Activated CD4-positive, alpha-beta T cell treated with anti-CD3 and anti-CD28 coated beads, Interleukin-2, amount 10 ng/mL, durations not matched to agents 24 days and 14 days (primary cell): ENCODE measurements around the gene THSD4. TPM values are rescaled to one million over a fixed set of nuclear protein-coding genes. Genes with fewer than 3 reads are reported as not detected.
"Not testable (repeated sequence)": the region's sequence is repeated elsewhere in the genome, so short reads cannot be mapped to it uniquely, and the experiment has no call there.

ENCODE experiments used
- DNase-seq: peaks from one replicate; pipeline ENCODE4 v3.0.0; 2022
- H3K27ac Mint-ChIP-seq: one replicate; pipeline ENCODE4 v1.8.0; 2022; ENCODE audit warnings: mild to moderate bottlenecking, mixed read lengths
- H3K27me3 Mint-ChIP-seq: one replicate; pipeline ENCODE4 v1.8.0; 2022; ENCODE audit warnings: mixed read lengths
- H3K36me3 Mint-ChIP-seq: one replicate; pipeline ENCODE4 v1.8.0; 2022; ENCODE audit warnings: low read depth, mild to moderate bottlenecking, mixed read lengths
- H3K4me1 Mint-ChIP-seq: one replicate; pipeline ENCODE4 v1.8.0; 2021; ENCODE audit warnings: mixed read lengths
- H3K4me3 Mint-ChIP-seq: one replicate; pipeline ENCODE4 v1.8.0; 2022; ENCODE audit warnings: mild to moderate bottlenecking, moderate library complexity, mixed read lengths
- H3K9me3 Mint-ChIP-seq: one replicate; pipeline ENCODE4 v1.8.0; 2021; ENCODE audit warnings: mixed read lengths
- intact Hi-C: fragments of 100-400 bp; cut with micrococcal nuclease; formaldehyde crosslinking; loops from one replicate; pipeline ENCODE4 v1.15.1; 2023
- total RNA-seq: library from RNA; stranded (reverse); gene quantifications from 2 replicates; pipeline ENCODE4 v1.2.3, GENCODE V29; 2022

The THSD4 gene
- total RNA-seq, 1 donor from 2014 or later: not detected

- no peak overlapping the region for H3K4me3 Mint-ChIP-seq
- H3K4me1 Mint-ChIP-seq: no peaks in the 10 kb centered on the region
- H3K9me3 Mint-ChIP-seq: no peaks in the 10 kb centered on the region
- H3K27ac Mint-ChIP-seq: no peak overlapping the region
- DNase-seq: no peak
- no peaks in the 10 kb centered on the region for H3K27me3 Mint-ChIP-seq
- intact Hi-C loops: no loop called here
- H3K36me3 Mint-ChIP-seq: no peaks in the 10 kb centered on the region
Observed at GRCh38 chr15:71350622-71351378, 235.5 kb downstream of the THSD4 start.

- DNase-seq: no peak
- Mint-ChIP-seq H3K36me3 (no peaks in the 10 kb centered on the region), H3K27me3 (no peaks in the 10 kb centered on the region), H3K27ac (no peak overlapping the region), H3K9me3 (no peaks in the 10 kb centered on the region), H3K4me3 (no peak overlapping the region), H3K4me1 (no peaks in the 10 kb centered on the region)
- intact Hi-C loops: no loop called here
Observed at GRCh38 chr15:71352125-71352524, 236.9 kb downstream of the THSD4 start.

DNA sequence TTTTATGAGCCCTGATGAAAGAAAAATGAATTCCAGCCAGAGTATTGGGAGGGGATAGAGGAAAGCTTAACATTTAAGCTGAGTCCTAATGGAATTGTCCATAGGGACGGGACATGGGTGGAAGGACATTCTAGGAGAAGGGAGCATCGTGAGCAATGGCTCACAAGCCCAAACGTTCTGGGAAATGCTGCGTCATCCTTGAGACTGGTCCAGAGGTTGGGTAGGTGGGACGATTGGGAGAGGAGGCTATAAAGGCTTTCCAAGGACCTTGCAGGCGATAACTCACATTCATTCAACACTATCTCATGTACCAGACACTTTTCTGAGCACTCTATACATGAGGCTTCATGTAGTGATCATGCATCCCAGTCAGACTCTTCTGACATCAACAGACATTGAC is 237.5 kb downstream of the THSD4 start:
- DNase-seq: no peak
- Mint-ChIP-seq H3K27ac (no peak overlapping the region), H3K4me1 (no peaks in the 10 kb centered on the region), H3K36me3 (no peaks in the 10 kb centered on the region), H3K4me3 (no peak overlapping the region), H3K9me3 (no peaks in the 10 kb centered on the region), H3K27me3 (no peaks in the 10 kb centered on the region)
- intact Hi-C loops: no loop called here

GRCh38 chr15:71353171-71353570 is 237.9 kb downstream of the THSD4 start:
- no peak overlapping the region for H3K27ac Mint-ChIP-seq
- no peaks in the 10 kb centered on the region for H3K36me3 Mint-ChIP-seq
- H3K4me3 Mint-ChIP-seq: no peak overlapping the region
- intact Hi-C loops: no loop called here
- H3K9me3 Mint-ChIP-seq: no peaks in the 10 kb centered on the region
- no peak for DNase-seq
- no peaks in the 10 kb centered on the region for H3K4me1 Mint-ChIP-seq
- no peaks in the 10 kb centered on the region for H3K27me3 Mint-ChIP-seq

- Mint-ChIP-seq H3K27me3 (no peaks in the 10 kb centered on the region), H3K4me1 (no peaks in the 10 kb centered on the region), H3K36me3 (no peaks in the 10 kb centered on the region), H3K27ac (no peak overlapping the region), H3K4me3 (no peak overlapping the region), H3K9me3 (no peaks in the 10 kb centered on the region)
- DNase-seq: no peak
- intact Hi-C loops: no loop called here
Observed at GRCh38 chr15:71355268-71355667, 240.0 kb downstream of the THSD4 start.

DNA sequence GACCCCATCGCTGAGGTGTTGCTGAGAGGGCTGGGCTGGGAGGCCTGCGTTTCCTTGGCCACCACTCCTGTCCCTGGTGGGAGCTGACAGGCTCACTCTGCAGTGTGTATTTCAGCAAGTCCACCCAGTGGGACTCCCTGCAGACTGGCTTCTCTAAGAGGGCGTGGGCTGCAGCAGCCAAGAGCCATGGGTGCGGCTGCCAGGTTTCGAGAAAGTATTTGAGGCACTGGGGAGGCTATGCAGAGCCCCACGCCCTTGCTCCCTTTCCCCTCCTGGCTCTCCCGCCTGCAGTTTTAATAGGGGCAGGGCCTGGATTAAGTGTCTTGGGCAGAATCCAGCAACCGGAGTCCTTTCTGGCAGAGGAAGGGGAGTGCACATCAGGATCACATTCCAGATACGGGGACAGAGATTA is 242.1 kb downstream of the THSD4 start:
- H3K27me3 Mint-ChIP-seq: peaks cover 3% of the 10 kb centered on the region
- intact Hi-C loops: no loop called here
- no peaks in the 10 kb centered on the region for H3K9me3 Mint-ChIP-seq
- no peak overlapping the region for H3K4me3 Mint-ChIP-seq
- no peaks in the 10 kb centered on the region for H3K4me1 Mint-ChIP-seq
- H3K36me3 Mint-ChIP-seq: no peaks in the 10 kb centered on the region
- no peak for DNase-seq
- H3K27ac Mint-ChIP-seq: no peak overlapping the region

- H3K27ac Mint-ChIP-seq: no peak overlapping the region
- H3K27me3 Mint-ChIP-seq: peaks cover 3% of the 10 kb centered on the region
- intact Hi-C loops: no loop called here
- no peaks in the 10 kb centered on the region for H3K36me3 Mint-ChIP-seq
- no peak for DNase-seq
- H3K4me1 Mint-ChIP-seq: no peaks in the 10 kb centered on the region
- no peaks in the 10 kb centered on the region for H3K9me3 Mint-ChIP-seq
- H3K4me3 Mint-ChIP-seq: no peak overlapping the region
Observed at GRCh38 chr15:71357967-71358366, 242.7 kb downstream of the THSD4 start.

- Mint-ChIP-seq H3K4me1 (no peaks in the 10 kb centered on the region), H3K9me3 (no peaks in the 10 kb centered on the region), H3K27ac (no peak overlapping the region), H3K27me3 (peaks cover 3% of the 10 kb centered on the region), H3K36me3 (no peaks in the 10 kb centered on the region), H3K4me3 (no peak overlapping the region)
- no peak for DNase-seq
- intact Hi-C loops: no loop called here
Observed at GRCh38 chr15:71359246-71359645, 244.0 kb downstream of the THSD4 start.

DNA sequence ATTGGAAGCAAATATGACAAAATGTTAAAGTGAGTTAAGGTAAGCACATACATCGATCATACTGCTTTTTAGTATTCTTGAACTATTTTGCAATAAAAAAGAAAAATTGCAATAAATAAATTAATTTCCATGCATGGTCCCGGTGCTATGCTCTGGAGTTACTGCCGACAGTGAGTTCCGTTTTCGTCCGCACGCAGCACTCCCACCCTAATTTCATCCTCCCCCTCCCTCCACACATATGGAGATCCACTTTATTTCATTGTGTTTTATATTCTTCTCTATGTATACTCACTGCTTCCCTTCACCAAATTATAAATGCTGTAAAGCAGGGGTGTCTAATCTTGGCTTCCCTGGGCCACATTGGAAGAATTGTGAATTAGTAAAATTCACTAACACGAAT is 247.3 kb downstream of the THSD4 start:
- H3K4me1 Mint-ChIP-seq: no peaks in the 10 kb centered on the region
- H3K27me3 Mint-ChIP-seq: peaks cover 3% of the 10 kb centered on the region
- H3K9me3 Mint-ChIP-seq: no peaks in the 10 kb centered on the region
- no peak overlapping the region for H3K4me3 Mint-ChIP-seq
- intact Hi-C loops: no loop called here
- no peak overlapping the region for H3K27ac Mint-ChIP-seq
- no peak for DNase-seq
- no peaks in the 10 kb centered on the region for H3K36me3 Mint-ChIP-seq

DNA sequence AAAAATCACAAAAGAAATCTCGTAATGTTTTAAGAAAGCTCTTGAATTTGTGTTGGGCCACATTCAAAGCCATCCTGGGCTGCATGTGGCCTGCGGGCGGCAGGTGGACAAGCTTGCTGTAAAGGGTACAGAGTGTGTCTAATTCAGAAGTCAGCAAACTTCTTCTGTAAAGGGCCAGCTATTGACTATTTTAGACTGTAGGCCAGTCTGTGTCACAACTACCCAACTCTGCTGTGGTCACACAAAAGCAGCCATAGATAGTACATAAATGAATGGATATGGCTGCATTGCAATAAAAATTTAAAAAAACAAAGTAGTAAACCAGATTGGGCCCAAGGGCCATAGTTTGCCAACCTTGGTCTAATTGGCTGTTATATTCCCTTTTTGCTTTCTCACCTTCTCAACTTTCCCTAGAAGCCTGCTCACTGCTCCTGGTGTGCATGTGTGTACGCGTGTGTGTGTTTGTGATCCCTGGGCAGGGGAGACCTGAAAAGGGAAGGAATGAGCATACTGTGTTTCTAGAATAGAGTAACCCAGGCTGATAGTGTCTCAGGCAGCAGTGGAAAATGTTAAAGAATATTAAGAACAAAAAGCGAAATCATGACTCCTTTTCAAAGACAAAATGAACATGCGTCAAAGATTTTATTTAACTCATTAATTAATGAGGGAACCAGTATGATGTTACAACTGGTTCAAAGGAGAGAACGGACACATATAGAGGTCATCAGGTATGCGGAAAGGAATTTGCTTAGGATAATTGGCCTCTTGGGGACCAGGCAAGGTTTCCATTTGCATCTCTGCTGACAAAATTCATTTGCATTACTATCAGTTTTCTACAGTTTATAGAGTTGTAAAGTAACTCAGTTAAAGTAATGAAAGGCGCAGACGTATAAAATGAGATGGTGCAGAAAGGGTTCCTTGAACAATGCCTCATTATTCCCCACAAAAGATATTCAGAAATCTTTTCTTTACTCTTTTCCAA is 248.0 kb downstream of the THSD4 start:
- Mint-ChIP-seq H3K4me1 (no peaks in the 10 kb centered on the region), H3K9me3 (no peaks in the 10 kb centered on the region), H3K27me3 (peaks cover 3% of the 10 kb centered on the region), H3K27ac (no peak overlapping the region), H3K36me3 (no peaks in the 10 kb centered on the region), H3K4me3 (no peak overlapping the region)
- DNase-seq: no peak
- intact Hi-C loops: no loop called here

GRCh38 chr15:71364117-71364584 is 248.9 kb downstream of the THSD4 start:
- no peaks in the 10 kb centered on the region for H3K4me1 Mint-ChIP-seq
- DNase-seq: no peak
- H3K27me3 Mint-ChIP-seq: peaks cover 3% of the 10 kb centered on the region
- H3K27ac Mint-ChIP-seq: no peak overlapping the region
- H3K9me3 Mint-ChIP-seq: no peaks in the 10 kb centered on the region
- intact Hi-C loops: no loop called here
- H3K4me3 Mint-ChIP-seq: no peak overlapping the region
- H3K36me3 Mint-ChIP-seq: no peaks in the 10 kb centered on the region

DNA sequence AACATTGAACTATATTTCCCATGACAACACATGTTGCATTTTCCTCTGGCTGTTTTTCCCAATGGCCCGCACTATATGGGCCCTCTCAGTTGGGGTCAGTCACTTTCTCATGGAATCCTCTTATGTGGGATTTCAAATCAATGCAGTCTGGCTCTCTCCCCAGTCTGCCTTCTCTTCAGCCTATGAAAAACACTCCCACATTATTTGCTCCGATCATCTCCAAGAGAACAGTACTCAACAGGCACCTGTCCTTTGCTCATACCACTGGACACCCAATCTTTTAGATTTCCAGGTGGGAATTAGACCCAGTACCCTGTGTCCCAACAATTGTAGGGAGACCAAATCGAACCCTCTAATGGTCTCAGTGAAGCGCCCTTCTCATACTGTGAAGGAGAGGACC is 251.3 kb downstream of the THSD4 start:
- DNase-seq: no peak
- H3K4me3 Mint-ChIP-seq: no peak overlapping the region
- no peak overlapping the region for H3K27ac Mint-ChIP-seq
- H3K4me1 Mint-ChIP-seq: no peaks in the 10 kb centered on the region
- peaks cover 5% of the 10 kb centered on the region for H3K9me3 Mint-ChIP-seq
- peaks cover 3% of the 10 kb centered on the region for H3K36me3 Mint-ChIP-seq
- H3K27me3 Mint-ChIP-seq: peaks cover 6% of the 10 kb centered on the region
- intact Hi-C loops: no loop called here

- H3K36me3 Mint-ChIP-seq: peaks cover 3% of the 10 kb centered on the region
- intact Hi-C loops: no loop called here
- no peak overlapping the region for H3K27ac Mint-ChIP-seq
- H3K9me3 Mint-ChIP-seq: peaks cover 5% of the 10 kb centered on the region
- DNase-seq: no peak
- peaks cover 6% of the 10 kb centered on the region for H3K27me3 Mint-ChIP-seq
- no peak overlapping the region for H3K4me3 Mint-ChIP-seq
- H3K4me1 Mint-ChIP-seq: peaks cover under 1% of the 10 kb centered on the region
Observed at GRCh38 chr15:71366926-71367325, 251.7 kb downstream of the THSD4 start.

DNA sequence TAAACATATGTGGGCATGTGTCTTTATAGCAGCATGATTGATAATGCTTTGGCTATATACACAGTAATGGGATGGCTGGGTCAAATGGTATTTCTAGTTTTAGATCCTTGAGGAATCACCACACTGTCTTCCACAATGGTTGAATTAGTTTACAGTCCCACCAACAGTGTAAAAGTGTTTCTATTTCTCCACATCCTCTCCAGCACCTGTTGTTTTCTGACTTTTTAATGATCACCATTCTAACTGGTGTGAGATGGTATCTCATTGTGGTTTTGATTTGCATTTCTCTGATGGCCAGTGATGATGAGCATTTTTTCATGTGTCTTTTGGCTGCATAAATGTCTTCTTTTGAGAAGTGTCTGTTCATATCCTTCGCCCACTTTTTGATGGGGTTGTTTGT is 252.5 kb downstream of the THSD4 start:
- H3K9me3 Mint-ChIP-seq, H3K4me1 Mint-ChIP-seq, H3K27me3 Mint-ChIP-seq, H3K4me3 Mint-ChIP-seq, DNase-seq, intact Hi-C loops, H3K36me3 Mint-ChIP-seq, H3K27ac Mint-ChIP-seq: not testable (repeated sequence)
